ENCODE results near the gene ABI1. TPM values are rescaled to one million over a fixed set of nuclear protein-coding genes. Genes with fewer than 3 reads are reported as not detected.

ABI1 gene
- total RNA-seq, 2 experiments from 2014 or later: 62.4 to 76.9 TPM

DNA sequence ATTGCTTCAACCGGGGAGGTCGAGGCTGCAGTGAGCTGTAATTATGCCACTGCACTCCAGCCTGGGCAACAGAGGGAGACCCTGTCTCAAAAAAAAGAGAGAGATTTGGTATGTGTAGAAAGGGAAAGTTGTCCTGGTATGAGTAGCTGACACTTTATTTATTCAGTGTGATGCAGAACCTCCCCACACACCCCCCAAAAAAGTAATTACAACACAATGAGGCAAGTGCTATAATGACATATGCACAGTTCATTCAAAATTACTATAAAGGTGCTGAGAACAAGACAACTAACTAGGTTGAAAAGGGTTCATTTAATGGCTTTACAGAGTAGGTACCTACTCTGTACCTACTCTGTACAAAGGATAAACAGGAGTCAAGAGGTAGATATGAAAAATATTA lies 83.1 kb downstream of the ABI1 start:
- intact Hi-C loops (cut with micrococcal nuclease; ENCODE audit: unreplicated experiment): no loop called here
- no peak overlapping the region for H3K27ac ChIP-seq (ENCODE audit: low read depth, low read length, poor library complexity, severe bottlenecking)
- BruUV-seq (replicated peaks): no TSS peak
- peaks cover 100% of the 10 kb centered on the region for H3K79me2 ChIP-seq (ENCODE audit: insufficient read depth, low read depth, low read length)
- POLR2A ChIA-PET: interaction anchor here (0.5 to 0.6 kb wide), 2 partner anchors 37 to 79 kb away, joined by 3 read pairs; no protein-coding TSS in a partner anchor
- no peaks in the 10 kb centered on the region for H3K9me2 ChIP-seq (ENCODE audit: insufficient read depth, low read length)
- no peak overlapping the region for H3K4me2 ChIP-seq (ENCODE audit: low read length)
- H2AFZ ChIP-seq (ENCODE audit: low read length): no peak overlapping the region
- CTCF ChIA-PET (ENCODE audit: unreplicated experiment): no interaction called here
- peaks cover 31% of the 10 kb centered on the region for H3K36me3 ChIP-seq (ENCODE audit: insufficient read depth, low read length)
- H3K4me3 ChIP-seq (ENCODE audit: low read depth, low read length, poor library complexity, severe bottlenecking): no peak overlapping the region
- no peaks in the 10 kb centered on the region for H3K9me3 ChIP-seq (ENCODE audit: low read length)
- TF ChIP-seq, protein P1, sequence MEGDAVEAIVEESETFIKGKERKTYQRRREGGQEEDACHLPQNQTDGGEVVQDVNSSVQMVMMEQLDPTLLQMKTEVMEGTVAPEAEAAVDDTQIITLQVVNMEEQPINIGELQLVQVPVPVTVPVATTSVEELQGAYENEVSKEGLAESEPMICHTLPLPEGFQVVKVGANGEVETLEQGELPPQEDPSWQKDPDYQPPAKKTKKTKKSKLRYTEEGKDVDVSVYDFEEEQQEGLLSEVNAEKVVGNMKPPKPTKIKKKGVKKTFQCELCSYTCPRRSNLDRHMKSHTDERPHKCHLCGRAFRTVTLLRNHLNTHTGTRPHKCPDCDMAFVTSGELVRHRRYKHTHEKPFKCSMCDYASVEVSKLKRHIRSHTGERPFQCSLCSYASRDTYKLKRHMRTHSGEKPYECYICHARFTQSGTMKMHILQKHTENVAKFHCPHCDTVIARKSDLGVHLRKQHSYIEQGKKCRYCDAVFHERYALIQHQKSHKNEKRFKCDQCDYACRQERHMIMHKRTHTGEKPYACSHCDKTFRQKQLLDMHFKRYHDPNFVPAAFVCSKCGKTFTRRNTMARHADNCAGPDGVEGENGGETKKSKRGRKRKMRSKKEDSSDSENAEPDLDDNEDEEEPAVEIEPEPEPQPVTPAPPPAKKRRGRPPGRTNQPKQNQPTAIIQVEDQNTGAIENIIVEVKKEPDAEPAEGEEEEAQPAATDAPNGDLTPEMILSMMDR (conservative IDR thresholded peaks at IDR 0.05; ENCODE audit: low read length): no peak
- TF ChIP-seq EZH2phosphoT487 (IDR thresholded peaks at IDR 0.05; ENCODE audit: borderline replicate concordance, low read depth, low read length): no peak
- peaks cover 49% of the 10 kb centered on the region for H3K4me1 ChIP-seq (ENCODE audit: insufficient read depth, low read length, poor library complexity, severe bottlenecking)
- no peak for DNase-seq (ENCODE audit: low spot score)
- H4K20me1 ChIP-seq (ENCODE audit: insufficient read depth, low read length): no peaks in the 10 kb centered on the region; the same call in 1 of the 2 replicates

DNA sequence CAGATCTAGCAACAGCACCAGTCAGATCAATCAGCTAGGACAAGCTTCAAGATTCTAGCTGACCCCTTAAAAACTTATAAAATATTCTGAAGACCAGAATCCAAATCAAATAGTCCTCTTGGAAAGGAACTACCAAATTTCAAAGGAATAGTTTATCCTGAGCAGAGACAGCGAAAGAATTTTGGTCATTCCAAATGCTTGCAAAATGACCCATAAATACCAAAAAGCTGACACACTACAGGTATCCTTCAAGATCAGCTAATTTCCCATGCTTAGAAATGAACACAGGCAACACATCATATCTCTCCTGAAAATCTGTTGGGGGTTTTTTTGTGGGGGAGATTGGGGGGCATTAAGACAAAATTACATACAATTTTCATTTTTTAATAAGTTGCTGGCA lies 84.5 kb downstream of the ABI1 start:
- Histone ChIP-seq H3K36me3 (ENCODE audit: insufficient read depth, low read length) (peaks cover 31% of the 10 kb centered on the region), H3K27ac (ENCODE audit: low read depth, low read length, poor library complexity, severe bottlenecking) (no peak overlapping the region), H3K79me2 (ENCODE audit: insufficient read depth, low read depth, low read length) (peaks cover 100% of the 10 kb centered on the region), H3K9me3 (ENCODE audit: low read length) (no peaks in the 10 kb centered on the region), H3K4me2 (ENCODE audit: low read length) (no peak overlapping the region), H4K20me1 (ENCODE audit: insufficient read depth, low read length) (no peaks in the 10 kb centered on the region; the same call in 1 of the 2 replicates), H3K4me3 (ENCODE audit: low read depth, low read length, poor library complexity, severe bottlenecking) (no peak overlapping the region), H3K9me2 (ENCODE audit: insufficient read depth, low read length) (no peaks in the 10 kb centered on the region), H3K4me1 (ENCODE audit: insufficient read depth, low read length, poor library complexity, severe bottlenecking) (peaks cover 35% of the 10 kb centered on the region), H2AFZ (ENCODE audit: low read length) (no peak overlapping the region)
- DNase-seq (ENCODE audit: low spot score): no peak
- ChIA-PET POLR2A (interaction anchor here (0.6 to 1.8 kb wide), 7 partner anchors 12 to 80 kb away, joined by 3 to 8 read pairs (median 4); no protein-coding TSS in a partner anchor), CTCF (ENCODE audit: unreplicated experiment) (no interaction called here)
- BruUV-seq (replicated peaks): no TSS peak
- TF ChIP-seq EZH2phosphoT487 (IDR thresholded peaks at IDR 0.05; ENCODE audit: borderline replicate concordance, low read depth, low read length): no peak
- TF ChIP-seq, protein P1 (conservative IDR thresholded peaks at IDR 0.05; ENCODE audit: low read length): no peak
- intact Hi-C loops (cut with micrococcal nuclease; ENCODE audit: unreplicated experiment): no loop called here

DNA sequence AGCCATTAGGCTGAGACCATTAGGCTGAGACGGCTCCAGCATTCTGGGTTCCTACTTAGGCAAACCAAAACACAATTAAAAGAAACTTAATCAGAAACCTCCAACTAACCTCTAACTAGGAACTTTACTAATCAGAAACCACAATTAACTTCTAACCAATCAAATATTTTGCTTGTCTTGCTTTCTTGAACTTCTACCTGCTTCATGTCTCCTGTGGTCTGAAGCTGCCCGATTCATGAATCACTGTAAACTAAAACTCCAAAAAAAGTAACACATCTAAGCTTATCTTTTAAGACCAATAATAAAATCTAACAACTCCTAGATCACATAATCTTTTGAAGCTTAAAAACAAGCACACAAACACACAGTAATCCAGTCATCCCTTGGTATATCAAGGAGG lies 87.1 kb downstream of the ABI1 start:
- Histone ChIP-seq H3K4me3 (ENCODE audit: low read depth, low read length, poor library complexity, severe bottlenecking) (no peak overlapping the region), H3K79me2 (ENCODE audit: insufficient read depth, low read depth, low read length) (peaks cover 100% of the 10 kb centered on the region), H4K20me1 (ENCODE audit: insufficient read depth, low read length) (no peaks in the 10 kb centered on the region; the same call in 1 of the 2 replicates), H3K36me3 (ENCODE audit: insufficient read depth, low read length) (peaks cover 48% of the 10 kb centered on the region), H3K4me1 (ENCODE audit: insufficient read depth, low read length, poor library complexity, severe bottlenecking) (peaks cover 17% of the 10 kb centered on the region), H3K4me2 (ENCODE audit: low read length) (no peak overlapping the region), H3K27ac (ENCODE audit: low read depth, low read length, poor library complexity, severe bottlenecking) (no peak overlapping the region), H2AFZ (ENCODE audit: low read length) (no peak overlapping the region), H3K9me3 (ENCODE audit: low read length) (no peaks in the 10 kb centered on the region), H3K9me2 (ENCODE audit: insufficient read depth, low read length) (no peaks in the 10 kb centered on the region)
- CTCF ChIA-PET (ENCODE audit: unreplicated experiment): no interaction called here
- BruUV-seq (replicated peaks): no TSS peak
- POLR2A ChIA-PET: interaction anchor here (0.6 to 1.1 kb wide), 9 partner anchors 14 to 96 kb away, joined by 3 to 5 read pairs (median 3); no protein-coding TSS in a partner anchor
- DNase-seq (ENCODE audit: low spot score): no peak
- TF ChIP-seq EZH2phosphoT487 (IDR thresholded peaks at IDR 0.05; ENCODE audit: borderline replicate concordance, low read depth, low read length): no peak
- TF ChIP-seq, protein P1 (conservative IDR thresholded peaks at IDR 0.05; ENCODE audit: low read length): no peak
- intact Hi-C loops (cut with micrococcal nuclease; ENCODE audit: unreplicated experiment): no loop called here

All from OCI-LY7 (cell line).